Glutamatergic neuron (in vitro differentiated cells): ENCODE measurements around the gene GCH1. TPM values are rescaled to one million over a fixed set of nuclear protein-coding genes. Genes with fewer than 3 reads are reported as not detected.
A peak's percentile ranks its signal among the peaks of the same experiment; 100 is the strongest.
"Not testable (repeated sequence)": the region's sequence is repeated elsewhere in the genome, so short reads cannot be mapped to it uniquely, and the experiment has no call there.

Experiments
- DNase-seq: peaks from one replicate; pipeline ENCODE4 v3.0.0; 2022
- H3K27ac Mint-ChIP-seq: one replicate; pipeline ENCODE4 v1.8.0; 2020; ENCODE audit warnings: mild to moderate bottlenecking, mixed read lengths, inconsistent platforms; ENCODE audit not compliant: unreplicated experiment
- H3K27me3 Mint-ChIP-seq: one replicate; pipeline ENCODE4 v1.8.0; 2020; ENCODE audit warnings: mild to moderate bottlenecking, moderate library complexity, mixed read lengths, inconsistent platforms; ENCODE audit not compliant: unreplicated experiment
- H3K36me3 Mint-ChIP-seq: one replicate; pipeline ENCODE4 v1.8.0; 2020; ENCODE audit warnings: mild to moderate bottlenecking, mixed read lengths, inconsistent platforms; ENCODE audit not compliant: unreplicated experiment
- H3K4me1 Mint-ChIP-seq: one replicate; pipeline ENCODE4 v1.8.0; 2020; ENCODE audit warnings: mild to moderate bottlenecking, low read depth, mixed read lengths, inconsistent platforms; ENCODE audit not compliant: unreplicated experiment
- H3K4me3 Mint-ChIP-seq: one replicate; pipeline ENCODE4 v1.8.0; 2020; ENCODE audit warnings: mild to moderate bottlenecking, mixed read lengths, inconsistent platforms; ENCODE audit not compliant: unreplicated experiment
- H3K9me3 Mint-ChIP-seq: one replicate; pipeline ENCODE4 v1.8.0; 2020; ENCODE audit warnings: mild to moderate bottlenecking, moderate library complexity, mixed read lengths, inconsistent platforms; ENCODE audit not compliant: unreplicated experiment
- CTCF ChIP-seq: fragments of 200-600 bp; sonication (generic); IDR thresholded peaks from one replicate; pipeline ENCODE4 v1.5.0; 2021; ENCODE audit not compliant: partially characterized antibody, unreplicated experiment
- total RNA-seq: library from RNA; stranded (reverse); fragmentation: NEBNext Ultra II Directional; extraction: Animal tissue kit (Norgen Biotek cat#: 25700); gene quantifications from one replicate; pipeline ENCODE4 v1.2.1, GENCODE V29; 2021; ENCODE audit not compliant: unreplicated experiment

The GCH1 gene
- total RNA-seq, 1 donor from 2014 or later = 2.4 TPM

GRCh38 chr14:54909817-54910558, 7.4 kb upstream of the GCH1 start:
- Mint-ChIP-seq H3K9me3 (no peaks in the 10 kb centered on the region), H3K27me3 (peaks cover 2% of the 10 kb centered on the region), H3K4me1 (no peaks in the 10 kb centered on the region), H3K36me3 (no peaks in the 10 kb centered on the region), H3K27ac (no peak overlapping the region), H3K4me3 (no peak overlapping the region)
- DNase-seq = no peak
- TF ChIP-seq CTCF = no peak

- H3K36me3 Mint-ChIP-seq, H3K9me3 Mint-ChIP-seq, H3K4me1 Mint-ChIP-seq, H3K4me3 Mint-ChIP-seq, DNase-seq, H3K27ac Mint-ChIP-seq, H3K27me3 Mint-ChIP-seq: not testable (repeated sequence)
Observed at GRCh38 chr14:54908973-54909372, 6.3 kb upstream of the GCH1 start.

GRCh38 chr14:54908190-54908589, 5.6 kb upstream of the GCH1 start:
- no peak overlapping the region for H3K27ac Mint-ChIP-seq
- no peak overlapping the region for H3K4me3 Mint-ChIP-seq
- no peak for DNase-seq
- no peaks in the 10 kb centered on the region for H3K4me1 Mint-ChIP-seq
- H3K9me3 Mint-ChIP-seq = no peaks in the 10 kb centered on the region
- TF ChIP-seq CTCF = no peak
- no peaks in the 10 kb centered on the region for H3K36me3 Mint-ChIP-seq
- peaks cover 3% of the 10 kb centered on the region for H3K27me3 Mint-ChIP-seq

- H3K36me3 Mint-ChIP-seq = no peaks in the 10 kb centered on the region
- no peak for TF ChIP-seq CTCF
- DNase-seq = no peak
- H3K27me3 Mint-ChIP-seq = peaks cover 8% of the 10 kb centered on the region
- H3K27ac Mint-ChIP-seq = no peak overlapping the region
- H3K4me1 Mint-ChIP-seq = no peaks in the 10 kb centered on the region
- no peaks in the 10 kb centered on the region for H3K9me3 Mint-ChIP-seq
- H3K4me3 Mint-ChIP-seq = no peak overlapping the region
Observed at GRCh38 chr14:54906075-54906474, 3.4 kb upstream of the GCH1 start.

GRCh38 chr14:54902143-54902520, 494 bp downstream of the GCH1 start:
- H3K27me3 Mint-ChIP-seq = peaks cover 6% of the 10 kb centered on the region
- H3K36me3 Mint-ChIP-seq = no peaks in the 10 kb centered on the region
- peak; percentile 64 for DNase-seq
- H3K4me3 Mint-ChIP-seq = peak overlapping the region; percentile 85
- no peak overlapping the region for H3K27ac Mint-ChIP-seq
- H3K4me1 Mint-ChIP-seq = no peaks in the 10 kb centered on the region
- TF ChIP-seq CTCF = no peak
- H3K9me3 Mint-ChIP-seq = peaks cover 2% of the 10 kb centered on the region
